ENCODE measurements around the gene FBXL14. TPM values are rescaled to one million over a fixed set of nuclear protein-coding genes. Genes with fewer than 3 reads are reported as not detected.

FBXL14 gene
- total RNA-seq, 3 donors from 2014 or later = 8.2 to 12.9 (median 8.5) TPM

GRCh38 chr12:1607940-1608712 lies 13.7 kb upstream of the FBXL14 start:
- no peaks in the 10 kb centered on the region for H3K4me1 ChIP-seq
- no peaks in the 10 kb centered on the region for H3K27me3 ChIP-seq
- no peak overlapping the region for H3K4me3 ChIP-seq
- TF ChIP-seq CTCF (IDR thresholded peaks at IDR 0.05) (no peak), POLR2A (IDR thresholded peaks at IDR 0.05) (no peak), POLR2AphosphoS5 (IDR thresholded peaks at IDR 0.05) (no peak)
- no peaks in the 10 kb centered on the region for H3K9me3 ChIP-seq
- H3K36me3 ChIP-seq = no peaks in the 10 kb centered on the region
- intact Hi-C loops (cut with DNase I; ENCODE audit: low total_unique reads) = no loop called here
- H3K27ac ChIP-seq = no peak overlapping the region
- DNase-seq (ENCODE audit: low spot score in 2 of 2) = no peak

GRCh38 chr12:1606021-1606622 lies 11.7 kb upstream of the FBXL14 start:
- H3K9me3 ChIP-seq = no peaks in the 10 kb centered on the region
- H3K27me3 ChIP-seq = no peaks in the 10 kb centered on the region
- no peaks in the 10 kb centered on the region for H3K36me3 ChIP-seq
- peak overlapping the region; percentile 43 to 62 (median 50) for H3K4me3 ChIP-seq
- peak; percentile 83 to 86 for DNase-seq (ENCODE audit: low spot score in 2 of 2)
- TF ChIP-seq POLR2AphosphoS5 (IDR thresholded peaks at IDR 0.05) = peak in 1 of 3 donors; percentile 70
- TF ChIP-seq CTCF (IDR thresholded peaks at IDR 0.05) = no peak
- TF ChIP-seq POLR2A (IDR thresholded peaks at IDR 0.05) = no peak
- peak overlapping the region; percentile 90 to 92 for H3K27ac ChIP-seq
- intact Hi-C loops (cut with DNase I; ENCODE audit: low total_unique reads) = no loop called here
- H3K4me1 ChIP-seq = no peaks in the 10 kb centered on the region

- peak overlapping the region; percentile 43 to 62 (median 50) for H3K4me3 ChIP-seq
- no peaks in the 10 kb centered on the region for H3K4me1 ChIP-seq
- H3K9me3 ChIP-seq = no peaks in the 10 kb centered on the region
- TF ChIP-seq CTCF (IDR thresholded peaks at IDR 0.05) (peak; percentile 75 to 90 (median 86)), POLR2A (IDR thresholded peaks at IDR 0.05) (no peak), POLR2AphosphoS5 (IDR thresholded peaks at IDR 0.05) (peak in 2 of 3 donors; percentile 34 to 52)
- no peaks in the 10 kb centered on the region for H3K36me3 ChIP-seq
- intact Hi-C loops (cut with DNase I; ENCODE audit: low total_unique reads) = no loop called here
- peak; percentile 63 to 79 for DNase-seq (ENCODE audit: low spot score in 2 of 2)
- no peaks in the 10 kb centered on the region for H3K27me3 ChIP-seq
- peak overlapping the region; percentile 90 to 92 for H3K27ac ChIP-seq
Observed at GRCh38 chr12:1605129-1606020, 11.0 kb upstream of the FBXL14 start.

- H3K27ac ChIP-seq = peak overlapping the region in 1 of 2 donors; percentile 50
- intact Hi-C loops (cut with DNase I; ENCODE audit: low total_unique reads) = no loop called here
Observed at GRCh38 chr12:1604464-1604863, 10.1 kb upstream of the FBXL14 start.

More at GRCh38 chr12:1604464-1604863, 10.1 kb upstream of the FBXL14 start:
- H3K36me3 ChIP-seq = no peaks in the 10 kb centered on the region
- H3K4me3 ChIP-seq = no peak overlapping the region
- H3K9me3 ChIP-seq = no peaks in the 10 kb centered on the region
- no peak for DNase-seq (ENCODE audit: low spot score in 2 of 2)
- TF ChIP-seq CTCF (IDR thresholded peaks at IDR 0.05) (no peak), POLR2A (IDR thresholded peaks at IDR 0.05) (no peak), POLR2AphosphoS5 (IDR thresholded peaks at IDR 0.05) (no peak)
- no peaks in the 10 kb centered on the region for H3K4me1 ChIP-seq
- H3K27me3 ChIP-seq = no peaks in the 10 kb centered on the region

Measured in breast epithelium (tissue), 4 donors.